Sigmoid colon (tissue), 4 donors: Measurements from ENCODE around the gene ARHGAP6.

ENCODE experiments used
- EP300 ChIP-seq, 4 donors: sonication (generic); formaldehyde crosslinking; IDR thresholded peaks; one replicate each; pipeline ENCODE4 v1.6.1; 2017; ENCODE audit warnings: antibody characterized with exemption in 4 of 4
- POLR2A ChIP-seq, 2 donors: fragments of 450-650 bp; IDR thresholded peaks; one replicate each; pipeline ENCODE4 v1.6.1; 2016; ENCODE audit warnings: antibody characterized with exemption in 2 of 2, mild to moderate bottlenecking in 2 of 2, moderate library complexity in 2 of 2
- POLR2AphosphoS5 ChIP-seq, 4 donors: sonication (generic); formaldehyde crosslinking; IDR thresholded peaks; one replicate each; pipeline ENCODE4 v1.6.1; 2017; ENCODE audit warnings: antibody characterized with exemption in 4 of 4
- TF ChIP-seq, protein P1 (sequence below), 4 experiments: fragments of 450-650 bp in 3 of 4; fragments of 200-600 bp in 1 of 4; IDR thresholded peaks; one replicate each; pipeline ENCODE4 v1.5.1; 2016 to 2019; ENCODE audit warnings: antibody characterized with exemption in 4 of 4, mild to moderate bottlenecking in 3 of 4, moderate library complexity in 2 of 4

DNA sequence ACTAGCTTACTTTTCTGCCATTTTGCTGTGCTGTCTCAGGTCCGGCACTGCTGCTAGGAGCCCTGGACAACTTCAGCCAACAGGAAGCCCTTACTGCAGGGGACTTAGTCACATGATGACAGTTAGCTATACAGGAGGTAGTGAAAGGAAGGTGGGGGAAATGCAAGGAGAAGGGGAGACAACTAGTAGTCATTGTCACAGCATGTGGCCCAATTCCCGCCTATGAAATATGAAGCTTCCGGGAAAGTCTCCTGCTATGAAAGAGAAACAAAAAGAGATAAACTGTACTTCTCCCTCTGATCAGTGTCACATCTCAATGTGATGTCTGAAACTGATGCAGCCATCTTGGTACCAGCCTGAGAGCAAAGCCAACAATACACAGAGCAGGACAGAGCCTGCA lies 300.9 kb downstream of the ARHGAP6 start:
- TF ChIP-seq, protein P1, sequence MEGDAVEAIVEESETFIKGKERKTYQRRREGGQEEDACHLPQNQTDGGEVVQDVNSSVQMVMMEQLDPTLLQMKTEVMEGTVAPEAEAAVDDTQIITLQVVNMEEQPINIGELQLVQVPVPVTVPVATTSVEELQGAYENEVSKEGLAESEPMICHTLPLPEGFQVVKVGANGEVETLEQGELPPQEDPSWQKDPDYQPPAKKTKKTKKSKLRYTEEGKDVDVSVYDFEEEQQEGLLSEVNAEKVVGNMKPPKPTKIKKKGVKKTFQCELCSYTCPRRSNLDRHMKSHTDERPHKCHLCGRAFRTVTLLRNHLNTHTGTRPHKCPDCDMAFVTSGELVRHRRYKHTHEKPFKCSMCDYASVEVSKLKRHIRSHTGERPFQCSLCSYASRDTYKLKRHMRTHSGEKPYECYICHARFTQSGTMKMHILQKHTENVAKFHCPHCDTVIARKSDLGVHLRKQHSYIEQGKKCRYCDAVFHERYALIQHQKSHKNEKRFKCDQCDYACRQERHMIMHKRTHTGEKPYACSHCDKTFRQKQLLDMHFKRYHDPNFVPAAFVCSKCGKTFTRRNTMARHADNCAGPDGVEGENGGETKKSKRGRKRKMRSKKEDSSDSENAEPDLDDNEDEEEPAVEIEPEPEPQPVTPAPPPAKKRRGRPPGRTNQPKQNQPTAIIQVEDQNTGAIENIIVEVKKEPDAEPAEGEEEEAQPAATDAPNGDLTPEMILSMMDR (IDR thresholded peaks at IDR 0.05) = no peak
- TF ChIP-seq POLR2A (IDR thresholded peaks at IDR 0.05) = no peak
- no peak for TF ChIP-seq POLR2AphosphoS5 (IDR thresholded peaks at IDR 0.05)
- TF ChIP-seq EP300 (IDR thresholded peaks at IDR 0.05) = no peak
